OCI-LY1 (cell line): ENCODE results near the gene PDLIM5.

Source experiments
- H2AFZ ChIP-seq: fragments of 200-600 bp; sonication (generic), shearing (Covaris generic); 2 replicates; pipeline ENCODE4 v1.6.0; 2014; ENCODE audit warnings: antibody characterized with exemption, mild to moderate bottlenecking, low read length
- H3F3A ChIP-seq: fragments of 200-600 bp; sonication (generic), shearing (Covaris generic); 2 replicates; pipeline ENCODE4 v1.6.0; 2014; ENCODE audit warnings: mild to moderate bottlenecking, antibody characterized with exemption, low read length, moderate library complexity; ENCODE audit not compliant: insufficient read depth
- H3K27ac ChIP-seq: fragments of 200-600 bp; sonication (generic); 2 replicates; pipeline ENCODE4 v1.5.1; 2014; ENCODE audit warnings: low read length, mixed run types, mild to moderate bottlenecking, low read depth; ENCODE audit not compliant: poor library complexity, severe bottlenecking
- H3K27me3 ChIP-seq: fragments of 200-600 bp; sonication (generic); 2 replicates; pipeline ENCODE4 v1.6.0; 2014; ENCODE audit warnings: antibody characterized with exemption, mild to moderate bottlenecking, low read length, moderate library complexity; ENCODE audit not compliant: insufficient read depth
- H3K36me3 ChIP-seq: fragments of 200-600 bp; sonication (generic); 2 replicates; pipeline ENCODE4 v1.6.1; 2014; ENCODE audit warnings: mild to moderate bottlenecking, antibody characterized with exemption, low read length, moderate library complexity, mixed read lengths; ENCODE audit not compliant: insufficient read depth
- H3K4me1 ChIP-seq: fragments of 200-600 bp; sonication (generic); 2 replicates; pipeline ENCODE4 v1.5.1; 2014; ENCODE audit warnings: mild to moderate bottlenecking, low read length, moderate library complexity; ENCODE audit not compliant: insufficient read depth, severe bottlenecking
- H3K4me2 ChIP-seq: fragments of 200-600 bp; sonication (generic), shearing (Covaris generic); 2 replicates; pipeline ENCODE4 v1.6.1; 2014; ENCODE audit warnings: low read length
- H3K4me3 ChIP-seq: fragments of 200-600 bp; sonication (generic); 2 replicates; pipeline ENCODE4 v1.5.1; 2014; ENCODE audit warnings: low read length, low read depth, mild to moderate bottlenecking, mixed read lengths; ENCODE audit not compliant: poor library complexity, severe bottlenecking
- H3K79me2 ChIP-seq: fragments of 200-600 bp; shearing (Covaris generic); 2 replicates; pipeline ENCODE4 v1.6.1; 2016; ENCODE audit warnings: mixed run types, low read length, mixed read lengths; ENCODE audit not compliant: insufficient read depth
- H3K9ac ChIP-seq: fragments of 200-600 bp; sonication (generic), shearing (Covaris generic); 2 replicates; pipeline ENCODE4 v1.6.1; 2014; ENCODE audit warnings: mild to moderate bottlenecking, low read length, mixed read lengths
- H3K9me2 ChIP-seq: fragments of 200-600 bp; sonication (generic), shearing (Covaris generic); 2 replicates; pipeline ENCODE4 v1.6.1; 2014; ENCODE audit warnings: low read depth, mild to moderate bottlenecking, low read length, mixed read lengths
- H3K9me3 ChIP-seq: fragments of 200-600 bp; shearing (Covaris generic); 2 replicates; pipeline ENCODE4 v1.6.1; 2014; ENCODE audit warnings: low read length, mixed read lengths
- H4K20me1 ChIP-seq: fragments of 200-600 bp; sonication (generic), shearing (Covaris generic); 2 replicates; pipeline ENCODE4 v1.6.0; 2016; ENCODE audit warnings: mild to moderate bottlenecking, low read length; ENCODE audit not compliant: insufficient read depth
- EZH2 ChIP-seq: fragments of 200-600 bp; sonication (generic), shearing (Covaris generic); IDR thresholded peaks from 2 replicates; pipeline ENCODE4 v1.8.0; 2017; ENCODE audit warnings: borderline replicate concordance, mixed run types, mild to moderate bottlenecking, antibody characterized with exemption, low read length, moderate library complexity, mixed read lengths
- TF ChIP-seq, protein P1 (sequence below): fragments of 200-600 bp; sonication (generic), shearing (Covaris generic); IDR thresholded peaks from 2 replicates; pipeline ENCODE4 v1.5.1; 2017; ENCODE audit warnings: mild to moderate bottlenecking, antibody characterized with exemption, low read length, moderate library complexity, mixed read lengths

PDLIM5 gene

DNA sequence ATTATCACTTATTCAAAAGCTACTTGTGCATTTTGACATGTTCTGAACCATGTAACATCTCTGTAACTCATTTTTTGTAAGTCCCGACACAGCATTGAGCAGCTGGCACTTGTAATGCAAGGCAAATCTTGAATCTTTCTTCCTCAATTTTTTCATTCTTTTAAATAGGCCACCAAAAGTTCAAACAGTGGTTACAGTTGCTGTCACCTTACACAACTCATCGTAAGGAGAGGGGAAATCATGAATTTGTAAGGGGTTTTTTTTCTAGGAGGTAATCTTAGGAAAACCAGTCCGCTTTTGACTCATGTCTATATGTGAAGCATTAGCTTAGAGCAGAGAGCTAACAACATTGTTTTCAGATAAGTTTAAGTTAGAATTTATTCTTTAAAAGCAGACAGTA, 124.5 kb downstream of the PDLIM5 start:
- H4K20me1 ChIP-seq = no peaks in the 10 kb centered on the region
- no peak overlapping the region for H2AFZ ChIP-seq
- no peaks in the 10 kb centered on the region for H3K9me2 ChIP-seq
- peaks cover 5% of the 10 kb centered on the region for H3K4me1 ChIP-seq
- no peaks in the 10 kb centered on the region for H3F3A ChIP-seq
- no peaks in the 10 kb centered on the region for H3K27me3 ChIP-seq
- H3K9me3 ChIP-seq = no peaks in the 10 kb centered on the region
- H3K4me3 ChIP-seq = no peak overlapping the region
- TF ChIP-seq EZH2 = no peak
- TF ChIP-seq, protein P1, sequence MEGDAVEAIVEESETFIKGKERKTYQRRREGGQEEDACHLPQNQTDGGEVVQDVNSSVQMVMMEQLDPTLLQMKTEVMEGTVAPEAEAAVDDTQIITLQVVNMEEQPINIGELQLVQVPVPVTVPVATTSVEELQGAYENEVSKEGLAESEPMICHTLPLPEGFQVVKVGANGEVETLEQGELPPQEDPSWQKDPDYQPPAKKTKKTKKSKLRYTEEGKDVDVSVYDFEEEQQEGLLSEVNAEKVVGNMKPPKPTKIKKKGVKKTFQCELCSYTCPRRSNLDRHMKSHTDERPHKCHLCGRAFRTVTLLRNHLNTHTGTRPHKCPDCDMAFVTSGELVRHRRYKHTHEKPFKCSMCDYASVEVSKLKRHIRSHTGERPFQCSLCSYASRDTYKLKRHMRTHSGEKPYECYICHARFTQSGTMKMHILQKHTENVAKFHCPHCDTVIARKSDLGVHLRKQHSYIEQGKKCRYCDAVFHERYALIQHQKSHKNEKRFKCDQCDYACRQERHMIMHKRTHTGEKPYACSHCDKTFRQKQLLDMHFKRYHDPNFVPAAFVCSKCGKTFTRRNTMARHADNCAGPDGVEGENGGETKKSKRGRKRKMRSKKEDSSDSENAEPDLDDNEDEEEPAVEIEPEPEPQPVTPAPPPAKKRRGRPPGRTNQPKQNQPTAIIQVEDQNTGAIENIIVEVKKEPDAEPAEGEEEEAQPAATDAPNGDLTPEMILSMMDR = no peak
- H3K79me2 ChIP-seq = no peaks in the 10 kb centered on the region
- no peaks in the 10 kb centered on the region for H3K36me3 ChIP-seq
- H3K27ac ChIP-seq = no peak overlapping the region
- no peak overlapping the region for H3K4me2 ChIP-seq
- H3K9ac ChIP-seq = no peak overlapping the region

DNA sequence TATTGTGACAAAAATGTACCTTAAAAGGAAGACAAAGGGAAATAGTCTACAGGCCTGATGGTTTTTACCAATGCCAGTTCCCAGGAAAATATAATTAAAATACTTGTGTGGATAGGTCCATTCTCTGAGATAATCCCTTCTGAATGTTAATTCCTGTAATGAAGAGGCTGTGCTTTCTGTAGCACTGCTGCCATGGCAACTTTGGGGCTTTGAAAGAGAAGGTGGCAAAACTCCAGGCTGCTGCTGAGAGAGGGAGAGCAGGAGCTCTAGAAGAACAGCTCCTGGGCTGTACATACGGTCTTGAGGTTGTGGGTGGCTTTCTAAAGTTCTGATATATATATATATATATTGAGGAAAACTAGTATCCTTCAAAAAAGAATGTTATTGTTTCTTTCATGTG, 125.4 kb downstream of the PDLIM5 start:
- no peaks in the 10 kb centered on the region for H3K9me3 ChIP-seq
- no peaks in the 10 kb centered on the region for H3K9me2 ChIP-seq
- peaks cover 5% of the 10 kb centered on the region for H3K4me1 ChIP-seq
- no peak overlapping the region for H3K27ac ChIP-seq
- H3K79me2 ChIP-seq = no peaks in the 10 kb centered on the region
- no peak overlapping the region for H3K4me3 ChIP-seq
- no peaks in the 10 kb centered on the region for H3F3A ChIP-seq
- no peak overlapping the region for H3K9ac ChIP-seq
- TF ChIP-seq, protein P1 = no peak
- no peak for TF ChIP-seq EZH2
- H3K27me3 ChIP-seq = no peaks in the 10 kb centered on the region
- no peak overlapping the region for H3K4me2 ChIP-seq
- no peak overlapping the region for H2AFZ ChIP-seq
- no peaks in the 10 kb centered on the region for H3K36me3 ChIP-seq
- H4K20me1 ChIP-seq = no peaks in the 10 kb centered on the region

DNA sequence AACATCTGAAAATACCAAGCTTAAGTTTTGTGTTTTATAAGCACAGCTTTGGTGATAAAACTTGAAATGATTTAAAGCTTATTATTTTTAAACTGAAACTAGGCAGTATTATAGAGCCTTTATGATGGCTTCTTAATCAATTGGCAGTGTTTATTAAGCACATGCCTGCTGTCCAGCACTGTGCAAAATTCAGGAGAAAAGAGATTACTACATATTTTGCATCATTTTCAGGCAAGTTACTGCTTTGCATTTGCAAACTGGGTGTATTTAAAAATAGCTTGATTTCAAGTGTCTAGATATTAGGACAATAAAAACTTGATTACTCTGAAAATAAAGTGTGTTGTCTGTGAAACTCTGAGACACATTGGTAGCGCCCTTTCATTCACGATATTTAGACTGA, 126.5 kb downstream of the PDLIM5 start:
- no peak overlapping the region for H3K4me2 ChIP-seq
- H3K9me3 ChIP-seq = no peaks in the 10 kb centered on the region
- no peaks in the 10 kb centered on the region for H3K27me3 ChIP-seq
- no peaks in the 10 kb centered on the region for H3F3A ChIP-seq
- H3K4me3 ChIP-seq = no peak overlapping the region
- TF ChIP-seq EZH2 = no peak
- TF ChIP-seq, protein P1 = no peak
- no peaks in the 10 kb centered on the region for H3K79me2 ChIP-seq
- H3K9ac ChIP-seq = no peak overlapping the region
- H3K27ac ChIP-seq = no peak overlapping the region
- no peaks in the 10 kb centered on the region for H4K20me1 ChIP-seq
- no peaks in the 10 kb centered on the region for H3K36me3 ChIP-seq
- peaks cover 5% of the 10 kb centered on the region for H3K4me1 ChIP-seq
- H3K9me2 ChIP-seq = no peaks in the 10 kb centered on the region
- H2AFZ ChIP-seq = no peak overlapping the region
